Upper lobe of left lung (tissue), 6 donors: ENCODE data around the gene CS. TPM values are rescaled to one million over a fixed set of nuclear protein-coding genes. Genes with fewer than 3 reads are reported as not detected.

Experiments used
- ATAC-seq, 2 donors: fragments of 200-7000 bp; cut with Tn5 transposase; one replicate each; pipeline ENCODE4 v1.9.1; 2022; ENCODE audit warnings: mild to moderate bottlenecking in 2 of 2, moderate library complexity in 2 of 2; ENCODE audit not compliant: low FRiP score in 2 of 2
- DNase-seq, 2 donors: peaks; one replicate each; pipeline ENCODE4 v3.0.0-alpha.2; 2019 to 2020
- H3K27ac ChIP-seq, 4 donors: fragments of 200-600 bp; sonication (generic); one replicate each; pipeline ENCODE4 v1.5.1; 2016 to 2019
- H3K27me3 ChIP-seq, 4 donors: fragments of 200-600 bp; sonication (generic); one replicate each; pipeline ENCODE4 v1.5.1; 2017 to 2019
- H3K36me3 ChIP-seq, 4 donors: fragments of 200-600 bp; sonication (generic); one replicate each; pipeline ENCODE4 v1.5.1; 2016 to 2019
- H3K4me1 ChIP-seq, 4 donors: fragments of 200-600 bp; sonication (generic); one replicate each; pipeline ENCODE4 v1.5.1; 2018 to 2019
- H3K4me3 ChIP-seq, 4 donors: fragments of 200-600 bp; sonication (generic); one replicate each; pipeline ENCODE4 v1.5.1; 2017 to 2019; ENCODE audit warnings: mild to moderate bottlenecking in 2 of 4, moderate library complexity in 1 of 4
- H3K9me3 ChIP-seq, 4 donors: fragments of 200-600 bp; sonication (generic); one replicate each; pipeline ENCODE4 v1.5.1; 2018 to 2019
- CTCF ChIP-seq, 6 experiments: fragments of 450-650 bp in 4 of 6; fragments of 200-600 bp in 2 of 6; sonication (generic) in 2 of 6; IDR thresholded peaks; one replicate each; pipeline ENCODE4 v1.5.1; 2016 to 2019; ENCODE audit warnings: antibody characterized with exemption in 6 of 6
- EP300 ChIP-seq, 4 donors: sonication (generic); formaldehyde crosslinking; IDR thresholded peaks; one replicate each; pipeline ENCODE4 v1.5.1; 2017; ENCODE audit warnings: antibody characterized with exemption in 4 of 4, control low read depth in 2 of 4
- POLR2A ChIP-seq, 4 donors: fragments of 450-650 bp; IDR thresholded peaks; one replicate each; pipeline ENCODE4 v1.5.1; 2016 to 2017; ENCODE audit warnings: antibody characterized with exemption in 4 of 4, mild to moderate bottlenecking in 2 of 4
- POLR2AphosphoS5 ChIP-seq, 2 donors: sonication (generic); formaldehyde crosslinking; IDR thresholded peaks; one replicate each; pipeline ENCODE4 v1.5.1; 2017; ENCODE audit warnings: antibody characterized with exemption in 2 of 2
- WGBS, 2 donors: methylation state at CpG; one replicate each; pipeline ENCODE4 v1.1.5; 2017 to 2018; 5-methylcytosine and 5-hydroxymethylcytosine counted together
- total RNA-seq, 6 donors: library from RNA; depleted of rRNA in 4 of 6; stranded (reverse); fragments of >200 nt in 4 of 6; gene quantifications; one replicate each; pipeline versions ENCODE4 v1.1.0 to v1.2.1, GENCODE V29; 2016 to 2021
- donor health status: DM: no; HTN: no; CAD: no; lungs with moderate emphysema.
- donor health status: DM: no; HTN: yes; CAD: no; lungs with severe emphysema.

Gene CS
- total RNA-seq, 6 donors from 2014 or later = 99.9 to 201 (median 151) TPM

GRCh38 chr12:56223571-56224101, 76.5 kb downstream of the CS start:
- DNase-seq (no peak), ATAC-seq (no peak)
- Histone ChIP-seq H3K4me3 (peak overlapping the region in 3 of 4 donors; percentile 58 to 65 (median 62)), H3K27ac (peak overlapping the region; percentile 74 to 100 (median 90)), H3K27me3 (no peaks in the 10 kb centered on the region), H3K9me3 (no peaks in the 10 kb centered on the region), H3K4me1 (peaks cover 37 to 52% (median 41%) of the 10 kb centered on the region in 4 donors), H3K36me3 (peaks cover 0 to 7% (median 0%) of the 10 kb centered on the region in 4 donors)
- TF ChIP-seq POLR2A (IDR thresholded peaks at IDR 0.05) (no peak), EP300 (IDR thresholded peaks at IDR 0.05) (no peak), CTCF (IDR thresholded peaks at IDR 0.05) (no peak), POLR2AphosphoS5 (IDR thresholded peaks at IDR 0.05) (no peak)
- 25 to 32% methylated on average over 15 of the region's 15 CpGs for WGBS, 2 donors

GRCh38 chr12:56222531-56222895, 77.6 kb downstream of the CS start:
- Histone ChIP-seq H3K36me3 (peaks cover 0 to 5% (median 0%) of the 10 kb centered on the region in 4 donors), H3K27me3 (no peaks in the 10 kb centered on the region), H3K4me3 (peak overlapping the region; percentile 26 to 96 (median 84)), H3K4me1 (peaks cover 38 to 52% (median 41%) of the 10 kb centered on the region in 4 donors), H3K27ac (peak overlapping the region; percentile 96 to 100 (median 96)), H3K9me3 (no peaks in the 10 kb centered on the region)
- WGBS, 2 donors = 5 to 20% methylated on average over 4 of the region's 4 CpGs
- DNase-seq (no peak), ATAC-seq (no peak)
- TF ChIP-seq CTCF (IDR thresholded peaks at IDR 0.05) (no peak), POLR2AphosphoS5 (IDR thresholded peaks at IDR 0.05) (no peak), EP300 (IDR thresholded peaks at IDR 0.05) (no peak), POLR2A (IDR thresholded peaks at IDR 0.05) (no peak)

- ATAC-seq (peak; percentile 92 to 96), DNase-seq (peak; percentile 99)
- TF ChIP-seq POLR2AphosphoS5 (IDR thresholded peaks at IDR 0.05) (peak; percentile 95 to 99), CTCF (IDR thresholded peaks at IDR 0.05) (peak in 4 of 6 experiments; percentile 8 to 50 (median 18)), EP300 (IDR thresholded peaks at IDR 0.05) (peak in 1 of 4 donors; percentile 3), POLR2A (IDR thresholded peaks at IDR 0.05) (peak in 3 of 4 donors; percentile 90 to 98 (median 98))
- peaks cover 0 to 8% (median 0%) of the 10 kb centered on the region in 4 donors for H3K36me3 ChIP-seq
- peak within 1 kb of the TSS; percentile 79 to 96 (median 84) for H3K4me3 ChIP-seq
- peaks cover 39 to 52% (median 42%) of the 10 kb centered on the region in 4 donors for H3K4me1 ChIP-seq
- H3K27ac ChIP-seq = peak within 1 kb of the TSS; percentile 96 to 100 (median 96)
- no peaks in the 10 kb centered on the region for H3K27me3 ChIP-seq
- 0 to 1% methylated on average over 31 to 34 of the region's 42 CpGs for WGBS, 2 donors
- no peaks in the 10 kb centered on the region for H3K9me3 ChIP-seq
Measured at GRCh38 chr12:56221757-56222530, 78.2 kb downstream of the CS start, which contains the start of gene RNF41. RNF41 (minus strand) TSS chr12:56221922; CDS start chr12:56214047, 7,875 bp downstream.

Other genes starting within 250 kb of the CS start
- 100 to 1,000 TPM in 3 of 6 donors, 10 to 100 TPM in 3; 56.8 to 171 (median 101) TPM for gene ERBB3, start 220.2 kb downstream of the CS start, total RNA-seq
- gene PA2G4, start 195.8 kb downstream of the CS start, total RNA-seq = 100 to 1,000 TPM in 1 of 6 donors, 10 to 100 TPM in 5; 36.7 to 103 (median 70.7) TPM
- 1,000 to 10,000 TPM; 1,377 to 3,349 (median 3,110) TPM for gene RPL41, start 183.7 kb downstream of the CS start, total RNA-seq
- gene ZC3H10, start 182.1 kb downstream of the CS start, total RNA-seq = 10 to 100 TPM in 2 of 6 donors, 1 to 10 TPM in 4; 2.1 to 22.0 (median 6.4) TPM
- gene ESYT1, start 172.1 kb downstream of the CS start, total RNA-seq = 100 to 1,000 TPM in 5 of 6 donors, 10 to 100 TPM in 1; 73.9 to 132 (median 112) TPM
- 10 to 100 TPM; 10.5 to 38.4 (median 29.1) TPM for gene MYL6B, start 147.7 kb downstream of the CS start, total RNA-seq
- gene MYL6, start 142.0 kb downstream of the CS start, total RNA-seq = 1,000 to 10,000 TPM in 5 of 6 donors, 100 to 1,000 TPM in 1; 665 to 1,935 (median 1,528) TPM
- 100 to 1,000 TPM in 2 of 6 donors, 10 to 100 TPM in 4; 71.4 to 258 (median 93.9) TPM for gene SMARCC2, start 110.8 kb downstream of the CS start, total RNA-seq
- 10 to 100 TPM; 38.8 to 94.3 (median 62.1) TPM for gene RNF41, start 78.4 kb downstream of the CS start, total RNA-seq
- gene NABP2, start 76.0 kb downstream of the CS start, total RNA-seq = 10 to 100 TPM in 4 of 6 donors, 1 to 10 TPM in 2; 4.2 to 23.1 (median 17.6) TPM
- 1 to 10 TPM in 2 of 6 donors, under 1 TPM in 1, not detected in 3; 0.37 to 1.2 (median 1.1) TPM for gene SLC39A5, start 70.3 kb downstream of the CS start, total RNA-seq
- 10 to 100 TPM; 17.6 to 48.2 (median 28.8) TPM for gene ANKRD52, start 41.9 kb downstream of the CS start, total RNA-seq
- 10 to 100 TPM; 12.8 to 26.3 (median 17.5) TPM for gene COQ10A, start 33.4 kb downstream of the CS start, total RNA-seq
- gene CNPY2, start 15.7 kb upstream of the CS start, total RNA-seq = 100 to 1,000 TPM in 1 of 6 donors, 10 to 100 TPM in 5; 50.3 to 105 (median 61.4) TPM
- 100 to 1,000 TPM in 1 of 6 donors, 10 to 100 TPM in 5; 19.5 to 227 (median 74.4) TPM for gene PAN2, start 33.7 kb upstream of the CS start, total RNA-seq
- gene IL23A, start 38.6 kb upstream of the CS start, total RNA-seq = 1 to 10 TPM in 1 of 6 donors, under 1 TPM in 1, not detected in 4; 0.81 to 1.1 TPM
- 100 to 1,000 TPM in 5 of 6 donors, 10 to 100 TPM in 1; 96.1 to 553 (median 178) TPM for gene STAT2, start 59.8 kb upstream of the CS start, total RNA-seq
- under 1 TPM in 1 of 6 donors, not detected in 5; 0.20 TPM for gene APOF, start 62.5 kb upstream of the CS start, total RNA-seq
- gene TIMELESS, start 149.1 kb upstream of the CS start, total RNA-seq = 10 to 100 TPM in 2 of 6 donors, 1 to 10 TPM in 4; 5.6 to 14.7 (median 9.5) TPM
- not detected for gene MIP, start 154.3 kb upstream of the CS start, total RNA-seq
- 1 to 10 TPM; 1.8 to 3.3 (median 3.0) TPM for gene SPRYD4, start 168.2 kb upstream of the CS start, total RNA-seq
- 10 to 100 TPM in 1 of 6 donors, 1 to 10 TPM in 5; 2.0 to 11.6 (median 5.0) TPM for gene GLS2, start 187.8 kb upstream of the CS start, total RNA-seq
- 100 to 1,000 TPM in 1 of 6 donors, 10 to 100 TPM in 5; 43.0 to 113 (median 78.4) TPM for gene RBMS2, start 221.5 kb upstream of the CS start, total RNA-seq